ENCODE measurements around the gene ATP8B4.

DNA sequence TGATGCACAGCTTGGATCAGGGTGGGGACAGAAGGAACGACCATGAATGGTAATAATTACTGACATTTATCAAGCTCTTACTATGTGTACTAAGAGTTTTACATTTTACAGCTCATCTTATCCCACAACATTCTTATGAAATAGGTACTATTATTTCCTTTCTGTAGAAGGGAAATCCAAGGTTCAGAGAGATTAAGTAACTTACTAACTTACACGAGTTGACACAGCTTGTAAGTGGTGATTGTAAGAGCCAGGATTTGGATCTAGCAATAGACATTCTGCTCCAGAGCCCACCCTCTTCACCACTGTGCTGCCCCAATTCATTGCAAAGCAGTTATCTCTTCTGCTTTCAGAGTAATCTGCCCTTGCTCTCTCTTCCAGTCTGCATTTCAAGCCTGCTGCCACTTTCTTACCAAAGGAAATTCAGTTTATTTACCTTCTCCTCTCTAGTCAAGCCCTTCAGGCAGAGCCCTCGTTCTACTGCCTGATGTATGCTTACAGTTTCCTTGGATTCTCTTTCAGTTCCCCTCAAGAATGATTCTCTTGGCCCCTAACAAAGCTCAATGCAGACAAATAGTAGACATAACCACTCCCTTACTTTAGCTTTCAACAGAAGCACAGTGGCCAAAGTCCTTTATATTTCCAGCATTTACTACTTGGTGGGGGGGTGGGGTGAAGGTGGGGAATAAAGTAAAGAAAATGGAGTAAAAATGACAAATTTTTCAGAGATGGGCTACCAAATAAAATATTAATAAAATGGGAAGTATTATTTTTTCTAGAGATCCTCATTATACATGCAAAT is 65.8 kb downstream of the ATP8B4 start:
- TF ChIP-seq, protein P1, sequence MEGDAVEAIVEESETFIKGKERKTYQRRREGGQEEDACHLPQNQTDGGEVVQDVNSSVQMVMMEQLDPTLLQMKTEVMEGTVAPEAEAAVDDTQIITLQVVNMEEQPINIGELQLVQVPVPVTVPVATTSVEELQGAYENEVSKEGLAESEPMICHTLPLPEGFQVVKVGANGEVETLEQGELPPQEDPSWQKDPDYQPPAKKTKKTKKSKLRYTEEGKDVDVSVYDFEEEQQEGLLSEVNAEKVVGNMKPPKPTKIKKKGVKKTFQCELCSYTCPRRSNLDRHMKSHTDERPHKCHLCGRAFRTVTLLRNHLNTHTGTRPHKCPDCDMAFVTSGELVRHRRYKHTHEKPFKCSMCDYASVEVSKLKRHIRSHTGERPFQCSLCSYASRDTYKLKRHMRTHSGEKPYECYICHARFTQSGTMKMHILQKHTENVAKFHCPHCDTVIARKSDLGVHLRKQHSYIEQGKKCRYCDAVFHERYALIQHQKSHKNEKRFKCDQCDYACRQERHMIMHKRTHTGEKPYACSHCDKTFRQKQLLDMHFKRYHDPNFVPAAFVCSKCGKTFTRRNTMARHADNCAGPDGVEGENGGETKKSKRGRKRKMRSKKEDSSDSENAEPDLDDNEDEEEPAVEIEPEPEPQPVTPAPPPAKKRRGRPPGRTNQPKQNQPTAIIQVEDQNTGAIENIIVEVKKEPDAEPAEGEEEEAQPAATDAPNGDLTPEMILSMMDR (IDR thresholded peaks at IDR 0.05) = no peak
- no peak for TF ChIP-seq POLR2A (IDR thresholded peaks at IDR 0.05)
